Measurements from ENCODE around the gene NXN.

GRCh38 chr17:996554-997344 lies 17.2 kb upstream of the NXN start, which contains the start of gene TIMM22:
- TF ChIP-seq CTCF (IDR thresholded peaks at IDR 0.05) (peak; percentile 75 to 95 (median 87)), POLR2AphosphoS5 (IDR thresholded peaks at IDR 0.05; ENCODE audit: insufficient read depth in 1 of 2, low read depth in 1 of 2) (peak; percentile 92 to 96)
